ENCODE measurements around the gene KNL1.

DNA sequence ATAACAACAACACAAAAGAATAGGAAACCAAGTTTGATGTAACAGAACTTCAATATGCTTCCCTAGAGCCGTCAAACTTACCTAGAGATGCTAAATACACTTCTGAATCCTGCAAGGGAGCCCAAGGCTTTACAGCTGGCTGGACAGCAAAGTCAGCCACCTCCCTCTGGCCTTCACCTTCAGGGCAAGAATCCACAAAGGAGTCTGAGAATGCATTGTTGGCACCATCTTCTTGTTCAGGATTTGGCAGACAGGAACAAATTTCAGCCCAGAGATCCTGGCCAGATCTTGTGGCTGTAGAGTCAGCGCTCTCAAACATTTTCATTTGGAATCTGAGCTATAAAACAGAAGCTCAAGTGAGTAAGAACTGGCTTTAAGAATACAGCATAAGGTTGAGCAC is 31.4 kb upstream of the KNL1 start:
- TF ChIP-seq POLR2AphosphoS5 (IDR thresholded peaks at IDR 0.05; ENCODE audit: borderline replicate concordance, low read depth, low read length): no peak
- no peak for TF ChIP-seq EZH2 (IDR thresholded peaks at IDR 0.05)
